Effector CD4-positive, alpha-beta T cell (primary cell): ENCODE data around the gene YDJC.
"Not testable (repeated sequence)": the region's sequence is repeated elsewhere in the genome, so short reads cannot be mapped to it uniquely, and the experiment has no call there.

Source experiments
- DNase-seq: peaks from one replicate; pipeline ENCODE4 v3.0.0-alpha.2; 2020

Gene YDJC

DNA sequence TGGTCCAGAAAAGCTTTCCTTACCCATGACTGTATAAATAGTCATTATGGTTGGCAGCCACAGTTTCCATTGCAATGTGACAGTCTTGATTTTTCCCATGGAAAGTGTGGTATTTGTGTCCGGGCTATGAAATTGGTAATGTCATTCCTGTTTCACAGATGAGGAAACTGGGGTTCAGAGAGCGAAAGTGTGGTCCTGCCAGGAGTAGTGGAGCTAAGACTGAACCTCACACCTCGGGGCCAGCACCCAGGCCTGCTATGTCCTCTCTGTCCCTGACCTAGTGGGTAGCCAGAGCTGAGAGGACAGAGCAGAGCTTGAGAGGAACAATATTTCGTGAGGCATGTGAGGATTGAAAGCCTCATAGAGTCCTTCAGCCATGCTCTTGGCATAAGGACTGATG lies 1.2 kb upstream of the YDJC start:
- no peak for DNase-seq

DNA sequence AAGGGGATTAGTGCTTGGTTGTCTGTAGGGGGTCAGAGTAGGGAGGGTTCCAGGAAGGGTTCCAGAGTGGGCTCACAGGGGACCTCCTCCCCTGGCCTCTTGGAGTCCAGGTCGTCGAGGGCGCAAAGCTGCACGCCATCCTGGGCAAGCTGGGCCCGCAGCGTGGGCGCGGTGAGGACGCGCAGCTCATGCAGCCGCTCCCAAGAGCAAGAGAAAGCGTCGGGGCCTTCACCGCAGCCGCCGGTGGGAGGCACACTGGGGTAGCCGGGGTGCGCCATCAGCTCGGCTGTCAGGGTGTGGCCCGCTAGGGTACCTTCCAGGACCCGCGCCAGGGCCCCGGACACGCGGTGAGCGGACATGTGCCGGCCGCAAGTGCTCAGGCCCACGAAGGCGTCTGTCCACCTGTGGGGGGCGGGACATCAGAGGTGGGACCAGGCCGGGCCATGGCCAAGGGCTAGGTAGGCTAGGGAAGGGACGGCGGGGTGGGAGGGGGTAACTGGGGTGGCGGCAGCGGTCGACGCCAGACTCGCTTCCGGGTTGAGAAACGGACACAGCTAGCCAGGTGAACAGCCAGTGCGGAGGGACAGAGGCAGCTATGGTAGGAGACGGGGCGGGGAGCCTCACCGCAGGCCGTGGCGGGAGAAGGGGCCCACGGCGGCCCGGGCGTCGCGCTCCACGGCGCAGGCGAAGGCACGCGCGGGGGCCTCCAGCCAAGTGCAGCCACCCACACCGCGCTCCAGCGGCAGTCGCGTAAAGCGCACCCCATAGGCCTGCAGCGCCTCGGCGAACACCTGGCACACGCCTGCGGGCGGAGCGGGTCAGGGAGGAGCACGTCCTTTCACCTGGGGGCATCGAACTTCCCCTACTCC lies 1.2 kb downstream of the YDJC start:
- no peak for DNase-seq

DNA sequence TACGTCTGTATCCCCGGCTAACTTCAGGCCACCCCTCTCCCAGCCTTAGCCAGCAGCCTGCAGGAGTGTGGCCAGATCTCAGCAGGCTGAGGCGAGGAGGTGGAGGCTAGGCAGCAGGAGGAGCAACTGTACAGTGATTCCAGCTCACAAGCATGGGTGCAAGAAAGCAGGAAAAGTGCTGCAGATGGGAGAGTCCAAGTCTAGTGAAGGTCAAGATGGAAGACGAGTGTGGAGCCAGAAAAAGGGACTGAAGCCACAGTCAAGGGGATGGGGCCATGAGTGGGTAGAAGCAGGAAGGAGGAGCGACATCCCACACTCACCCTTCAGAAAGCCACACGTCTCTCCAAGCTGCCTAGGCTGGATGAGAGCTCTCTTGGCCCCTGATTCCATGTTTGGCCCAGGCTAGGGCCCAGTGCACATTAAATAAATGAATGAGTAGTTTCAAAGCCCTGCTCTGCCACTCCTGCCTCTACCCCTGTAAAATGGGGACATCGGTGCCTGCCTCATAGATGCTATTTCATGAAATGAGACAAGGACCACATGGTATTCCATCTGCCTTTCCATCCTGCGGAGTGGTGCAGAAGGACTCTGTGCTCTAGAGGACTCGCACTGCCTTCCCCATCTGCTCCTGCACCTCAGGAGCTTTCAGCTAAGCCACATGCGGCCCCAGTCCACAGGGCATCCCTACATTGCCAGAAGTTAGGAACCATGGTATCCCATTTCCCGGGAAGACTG lies 2.9 kb downstream of the YDJC start:
- no peak for DNase-seq

DNA sequence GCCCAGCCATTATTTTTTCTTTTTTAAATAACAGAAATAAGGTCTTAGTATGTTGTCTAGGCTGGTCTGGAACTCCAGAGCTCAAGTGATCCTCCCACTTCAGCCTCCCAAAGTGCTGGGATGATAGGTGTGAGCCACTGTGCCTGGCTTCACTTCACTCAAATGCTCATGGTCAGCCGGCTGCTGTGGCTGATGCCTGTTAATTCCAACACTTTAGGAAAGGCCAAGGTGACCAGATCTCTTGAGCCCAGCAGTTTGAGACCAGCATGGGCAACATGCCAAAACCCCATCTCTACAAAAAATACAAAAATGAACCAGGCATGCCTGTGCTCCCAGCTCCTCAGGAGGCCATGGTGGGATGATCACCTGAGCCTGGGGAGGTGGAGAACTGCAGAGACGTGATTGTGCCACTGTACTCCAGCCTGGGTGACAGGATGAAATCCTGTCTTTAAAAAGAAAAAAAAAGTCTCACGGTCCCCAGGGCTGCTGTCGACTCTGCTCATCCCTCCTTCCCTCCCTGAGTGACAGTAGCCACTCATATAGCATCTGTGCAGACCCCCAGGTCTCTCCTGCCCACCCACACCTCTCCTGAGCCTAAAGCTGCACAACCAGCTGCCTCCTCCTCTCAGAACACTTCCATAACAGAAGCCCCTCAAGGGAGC lies 3.6 kb downstream of the YDJC start:
- no peak for DNase-seq

DNA sequence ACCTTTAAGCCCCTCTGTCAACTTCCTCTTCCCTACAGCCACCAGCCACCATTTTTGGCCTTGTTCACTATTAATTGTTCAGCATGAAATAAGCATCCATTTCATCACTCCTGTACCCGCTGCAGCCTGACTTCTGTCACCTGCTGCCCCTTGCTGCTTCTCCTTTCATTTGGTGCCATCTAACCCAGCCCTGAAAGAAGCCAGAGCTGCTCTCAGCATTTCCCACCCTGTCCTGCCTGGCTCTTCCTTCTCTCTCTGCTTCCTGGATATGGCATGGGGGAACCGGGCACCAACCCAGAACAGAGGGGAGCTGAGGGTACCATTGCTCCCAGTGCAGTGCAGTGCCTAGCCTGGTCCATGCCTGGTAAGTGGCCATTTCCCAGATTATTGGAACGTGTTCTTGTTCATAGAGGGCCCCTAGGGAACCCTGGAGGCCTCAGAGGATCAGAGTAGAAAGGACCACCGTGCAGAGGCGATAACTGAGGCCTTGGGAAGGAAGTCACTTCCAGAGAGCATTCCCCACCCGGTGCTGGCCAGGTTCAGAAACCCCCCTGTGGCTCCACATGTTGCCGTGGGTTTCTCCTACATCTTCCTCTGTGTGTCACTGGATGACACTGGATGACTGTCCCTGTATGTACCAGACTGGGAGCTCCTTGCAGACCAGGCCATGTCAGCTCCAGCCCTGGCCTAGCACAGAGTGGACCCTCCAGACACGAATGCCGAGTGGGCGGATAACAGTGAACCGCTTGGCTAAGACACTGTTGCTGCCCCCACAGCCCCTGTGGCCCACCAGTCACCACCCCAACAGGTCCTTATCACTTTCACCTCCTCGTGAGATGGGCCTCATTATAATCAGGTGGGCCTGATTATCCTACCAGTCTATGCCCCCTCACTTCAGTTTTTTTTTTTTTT lies 4.7 kb downstream of the YDJC start:
- no peak for DNase-seq

DNA sequence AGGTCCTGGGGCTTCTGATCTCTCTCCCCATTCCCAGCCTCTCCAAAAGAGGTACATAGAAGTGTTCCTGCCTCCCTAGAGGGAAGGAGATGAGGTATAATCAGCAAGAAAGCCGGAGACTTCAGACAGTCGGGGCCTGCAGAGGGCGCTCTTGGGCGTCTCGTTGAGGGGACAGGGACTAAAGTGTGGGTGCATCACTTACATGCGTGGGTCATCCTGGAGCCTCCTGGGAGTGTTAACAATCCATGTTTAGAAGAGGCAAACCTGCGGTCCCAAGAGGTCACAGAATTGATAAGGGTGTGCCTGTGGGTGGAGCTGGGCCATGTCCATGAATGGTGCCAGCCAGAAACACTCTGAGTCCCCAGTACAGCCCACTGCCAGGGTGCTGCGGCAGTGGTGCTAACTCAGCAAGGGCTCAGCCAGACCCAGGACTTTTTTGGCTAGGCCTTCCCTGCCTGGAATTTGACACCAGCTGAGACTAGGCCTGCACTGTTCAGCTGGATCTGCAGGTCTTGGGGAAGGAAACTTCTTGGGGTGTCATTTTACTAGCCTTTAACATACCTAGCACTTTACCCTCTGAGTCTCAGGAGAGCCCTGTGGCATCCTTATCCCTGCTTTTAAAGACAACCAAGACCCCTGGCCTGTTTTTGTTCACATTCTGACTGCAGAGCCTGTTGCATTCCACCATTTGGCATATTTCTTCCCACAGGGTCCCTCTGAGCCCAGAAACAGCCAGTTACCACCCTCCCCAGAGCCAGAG lies 5.5 kb downstream of the YDJC start:
- peak; percentile 37 for DNase-seq

DNA sequence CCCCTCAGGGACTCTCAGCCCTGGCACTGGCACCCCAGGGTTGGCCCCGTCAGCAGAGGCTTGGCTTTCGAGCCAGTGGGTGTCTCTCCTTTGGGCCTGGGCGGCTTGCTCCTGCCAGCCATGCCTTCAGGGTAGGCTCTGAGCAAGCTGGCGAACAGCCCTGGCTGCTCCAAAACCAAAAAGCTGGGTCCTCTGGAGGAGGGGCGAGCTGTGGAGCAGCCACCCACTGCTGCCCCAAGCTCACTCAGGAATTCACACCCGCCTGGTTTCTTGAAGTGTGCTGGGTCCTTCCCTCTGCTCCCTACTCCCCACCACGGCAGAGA lies 6.2 kb downstream of the YDJC start:
- no peak for DNase-seq

DNA sequence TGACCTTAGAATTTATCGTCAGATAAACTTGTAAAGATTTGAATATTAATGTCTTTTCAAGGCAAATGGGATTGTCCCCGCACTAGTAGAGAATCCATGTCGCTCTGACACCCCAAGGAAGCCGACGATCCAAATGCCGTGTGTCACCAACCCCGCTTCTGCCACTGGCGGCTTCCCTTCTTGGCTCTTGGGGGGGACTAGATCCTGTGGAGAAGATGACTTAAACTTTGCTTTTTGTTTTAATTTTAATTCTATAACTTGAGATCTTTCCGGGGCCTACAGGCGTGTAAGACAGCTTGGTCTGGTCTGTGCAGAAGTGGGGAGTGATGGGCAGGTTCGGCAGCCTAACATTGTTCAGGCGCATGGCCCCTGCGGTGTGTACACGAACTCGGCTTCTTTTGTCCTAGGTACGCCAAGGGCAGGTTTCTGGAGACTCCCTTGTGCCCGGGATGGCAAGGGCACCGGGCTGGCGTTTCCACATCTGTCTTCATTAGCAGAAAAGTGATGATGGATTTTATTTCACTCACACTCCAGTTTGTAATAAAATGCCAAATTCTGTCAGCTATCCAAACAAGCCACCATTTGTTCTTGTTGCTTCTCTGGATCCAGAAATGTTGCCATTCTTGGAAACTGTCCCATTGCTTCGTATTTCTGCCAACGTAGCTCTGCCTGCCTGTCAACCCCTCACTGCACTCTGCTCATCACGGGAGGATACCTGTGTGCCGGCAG lies 6.7 kb downstream of the YDJC start:
- no peak for DNase-seq

DNA sequence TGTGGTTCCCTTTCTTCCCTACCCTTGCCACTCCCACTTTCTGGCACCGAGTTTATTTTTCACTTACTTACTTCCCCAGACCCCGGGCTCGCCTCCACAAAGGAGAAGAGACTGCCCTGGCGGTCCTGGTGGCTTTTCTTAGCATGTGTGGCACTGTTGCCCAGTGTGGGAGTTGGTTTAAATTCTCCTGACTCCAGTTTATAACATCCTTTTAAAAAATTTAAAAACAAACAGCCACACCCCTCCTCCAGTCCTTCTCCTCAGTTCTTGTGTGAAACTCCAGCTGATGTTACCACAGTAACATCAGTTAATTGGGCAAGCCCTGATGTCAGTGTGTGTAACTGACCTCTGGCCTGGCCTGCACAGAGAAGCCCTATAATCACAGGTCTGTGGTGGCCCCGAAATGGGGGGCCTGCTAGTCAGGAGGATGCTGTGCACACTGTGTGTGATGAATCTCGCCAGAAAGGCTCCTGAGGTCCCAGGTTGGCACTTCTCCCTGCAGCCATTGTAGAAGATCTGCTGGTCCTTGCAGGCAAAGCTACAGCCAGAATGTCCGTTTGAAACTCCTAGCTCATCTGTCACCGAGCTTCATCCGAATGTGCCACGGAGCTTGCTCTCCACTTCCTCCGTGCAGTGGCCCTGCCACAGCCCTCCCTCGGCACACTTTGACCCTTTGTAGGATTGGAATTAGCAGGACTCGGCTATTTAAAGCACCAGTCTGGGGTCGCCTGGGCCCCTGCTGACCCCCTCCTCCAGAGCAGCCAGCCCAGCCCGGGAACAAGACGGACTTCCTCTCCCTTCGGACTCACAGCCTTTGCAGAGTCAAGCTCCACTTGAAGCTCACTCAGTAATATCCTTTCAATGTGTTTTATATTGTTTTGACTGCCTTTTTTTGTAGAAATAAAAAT lies 7.6 kb downstream of the YDJC start:
- no peak for DNase-seq

DNA sequence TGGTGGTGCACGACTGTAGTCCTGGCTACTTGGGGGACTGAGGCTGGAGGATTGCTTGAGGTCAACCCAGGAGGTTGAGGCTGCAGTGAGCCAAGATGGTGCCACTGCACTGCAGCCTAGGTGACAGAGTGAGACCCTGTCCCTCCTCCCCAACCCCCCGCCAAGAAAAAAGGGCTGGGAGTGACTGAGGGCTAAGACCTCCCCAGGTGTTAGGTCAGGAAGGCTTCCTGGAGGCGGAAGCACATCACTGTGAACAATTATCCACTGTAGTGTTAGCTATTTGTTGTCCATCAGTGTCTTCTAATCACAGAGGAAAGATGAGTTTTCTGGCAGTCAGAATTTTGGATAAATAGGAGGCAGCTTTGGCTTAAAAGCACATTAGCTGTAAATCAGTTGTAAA lies 8.8 kb downstream of the YDJC start:
- no peak for DNase-seq

DNA sequence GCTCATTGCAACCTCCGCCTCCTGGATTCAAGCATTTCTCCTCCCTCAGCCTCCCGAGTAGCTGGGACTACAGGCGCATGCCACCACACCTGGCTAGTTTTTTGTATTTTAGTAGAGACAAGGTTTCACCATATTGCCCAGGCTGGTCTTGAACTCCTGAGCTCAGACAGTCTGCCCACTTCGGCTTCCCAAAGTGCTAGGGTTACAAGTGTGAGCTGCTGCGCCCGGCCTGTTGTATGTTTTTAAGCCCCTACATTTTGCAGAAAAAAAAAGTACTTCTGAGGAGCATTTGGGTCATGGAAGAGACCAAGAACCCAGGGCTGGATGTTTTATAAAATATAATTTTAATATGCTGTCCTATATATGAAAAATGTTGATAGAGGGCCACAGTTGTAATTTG lies 12.5 kb downstream of the YDJC start:
- not testable (repeated sequence) for DNase-seq

DNA sequence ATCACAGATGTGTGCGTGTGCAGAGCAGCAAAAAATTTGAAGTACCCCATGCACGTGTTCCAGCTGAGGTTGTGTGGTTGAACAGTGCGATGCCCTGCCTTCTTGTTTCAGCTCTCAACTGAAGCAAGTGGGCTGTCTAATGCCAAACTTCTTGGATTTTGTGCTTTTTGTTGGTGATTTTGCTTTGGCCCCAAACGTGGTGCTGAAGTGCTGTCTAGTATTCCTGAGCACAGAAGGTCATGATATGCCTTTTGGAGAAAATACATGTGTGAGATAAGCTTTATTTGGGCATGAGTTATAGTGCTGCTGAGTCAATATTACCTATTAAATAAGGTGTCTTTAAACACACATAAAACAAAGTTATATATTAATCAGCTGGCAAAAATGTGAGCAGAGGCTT lies 14.1 kb downstream of the YDJC start:
- DNase-seq, result no peak

DNA sequence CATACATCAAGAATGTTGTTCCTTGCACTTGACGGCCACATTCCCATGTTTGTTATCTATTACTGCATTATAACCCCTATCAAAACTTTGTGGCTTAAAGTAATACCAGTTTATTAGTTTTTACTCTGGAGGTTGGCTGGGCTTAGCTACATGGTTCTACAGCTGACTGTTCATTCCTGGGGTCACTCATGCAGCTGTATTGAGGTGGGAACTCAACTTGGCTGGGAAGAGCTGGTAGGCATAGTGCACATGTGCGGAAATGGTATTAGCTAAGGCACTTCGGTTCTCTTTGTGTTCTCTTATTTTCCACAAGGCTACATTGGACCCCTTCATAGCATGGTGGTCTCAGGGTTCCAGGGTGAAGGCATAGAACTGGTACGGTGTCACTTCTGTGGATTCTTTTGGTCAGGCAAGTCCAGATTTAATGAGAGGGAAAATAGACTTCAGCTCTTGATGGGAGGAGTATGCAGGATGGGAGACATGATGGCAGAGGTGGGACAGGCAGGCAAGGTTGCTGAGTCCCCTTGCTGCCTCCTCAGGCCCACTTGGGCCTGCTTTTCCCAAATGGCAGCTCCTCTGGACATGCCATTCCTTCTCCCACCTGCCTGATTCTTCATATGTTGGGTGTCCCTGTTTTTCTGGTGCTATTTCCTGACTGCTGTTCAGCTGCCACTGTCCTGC lies 16.1 kb downstream of the YDJC start:
- no peak for DNase-seq

DNA sequence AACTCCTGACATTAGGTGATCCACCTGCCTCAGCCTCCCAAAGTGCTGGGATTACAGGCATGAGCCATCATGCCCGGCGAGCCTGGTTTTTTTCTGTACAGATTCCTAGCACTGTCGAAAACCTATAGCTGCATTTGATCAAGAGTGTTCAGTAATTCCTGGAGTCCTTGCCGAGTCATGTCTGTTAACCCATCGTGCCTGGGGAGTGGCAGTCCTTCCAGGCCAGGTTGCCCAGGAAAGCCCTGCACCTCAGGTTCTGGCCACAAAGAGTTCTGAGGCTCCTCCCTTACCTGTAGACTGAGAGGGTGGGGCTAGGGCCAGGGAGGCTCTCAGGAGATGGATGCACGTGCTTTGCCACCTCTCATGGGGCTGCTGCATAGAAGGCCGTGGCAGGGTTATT lies 17.0 kb downstream of the YDJC start:
- DNase-seq, result no peak

DNA sequence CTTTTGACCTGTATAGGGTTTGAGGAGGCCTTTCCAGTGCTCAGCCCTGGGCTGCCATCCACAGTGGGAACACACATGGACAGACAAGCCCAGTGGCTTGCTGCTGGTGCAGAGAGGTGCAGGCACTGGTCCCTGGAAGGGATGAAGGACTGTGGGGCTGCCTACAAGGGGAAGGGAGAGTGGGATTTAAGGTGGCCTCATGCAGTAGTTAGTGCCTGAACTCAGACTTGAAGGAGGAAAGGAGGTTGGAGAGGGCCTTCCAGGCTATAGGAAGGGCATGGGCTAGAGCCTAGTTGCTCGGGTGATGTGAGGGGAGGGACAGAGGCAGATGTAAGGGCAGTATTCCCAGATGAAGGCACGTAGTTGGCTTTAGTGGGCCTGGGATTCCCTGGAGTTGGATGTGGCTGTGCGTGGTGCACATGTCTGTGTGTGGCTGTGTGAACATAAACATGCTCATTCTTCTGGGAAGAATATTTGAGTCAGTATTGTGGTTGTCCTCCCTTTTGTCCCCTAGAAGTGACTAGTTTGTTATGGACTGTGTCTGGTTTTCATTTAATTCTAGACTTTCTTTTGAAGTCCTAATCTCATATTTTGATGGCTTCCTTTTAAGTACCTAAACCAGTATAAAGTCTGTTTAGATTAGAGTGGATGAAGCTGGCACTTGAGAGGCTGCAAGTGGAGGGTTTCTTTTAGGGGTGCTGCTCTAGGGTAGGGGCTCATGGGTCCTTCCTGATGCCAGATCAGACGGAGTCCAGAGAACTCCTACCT lies 18.4 kb downstream of the YDJC start:
- DNase-seq, result no peak

DNA sequence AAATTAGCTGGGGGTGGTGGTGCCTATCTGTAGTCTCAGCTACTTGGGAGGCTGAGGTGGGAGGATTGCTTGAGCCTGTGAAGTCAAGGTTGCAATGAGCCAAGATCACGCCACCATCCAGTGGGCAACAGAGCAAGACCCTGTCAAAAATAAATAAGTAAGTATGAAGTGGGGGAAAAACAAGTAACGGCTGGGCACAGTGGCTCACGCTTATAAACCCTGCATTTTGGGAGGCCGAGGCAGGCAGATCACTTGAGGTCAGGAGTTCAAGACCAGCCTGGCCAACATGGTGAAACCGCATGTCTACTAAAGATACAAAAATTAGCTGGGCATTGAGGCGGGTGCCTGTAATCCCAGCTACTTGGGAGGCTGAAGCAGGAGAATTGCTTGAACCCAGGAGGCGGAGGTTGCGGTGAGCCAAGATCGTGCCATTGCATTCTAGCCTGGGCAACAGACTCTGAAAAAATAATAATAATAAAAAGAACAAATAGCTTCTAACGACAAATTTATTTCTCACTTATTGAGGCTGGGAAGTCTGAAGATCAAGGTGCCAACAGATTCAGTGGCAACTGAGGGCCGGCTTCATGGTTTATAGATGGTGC lies 20.2 kb downstream of the YDJC start:
- DNase-seq, result not testable (repeated sequence)

DNA sequence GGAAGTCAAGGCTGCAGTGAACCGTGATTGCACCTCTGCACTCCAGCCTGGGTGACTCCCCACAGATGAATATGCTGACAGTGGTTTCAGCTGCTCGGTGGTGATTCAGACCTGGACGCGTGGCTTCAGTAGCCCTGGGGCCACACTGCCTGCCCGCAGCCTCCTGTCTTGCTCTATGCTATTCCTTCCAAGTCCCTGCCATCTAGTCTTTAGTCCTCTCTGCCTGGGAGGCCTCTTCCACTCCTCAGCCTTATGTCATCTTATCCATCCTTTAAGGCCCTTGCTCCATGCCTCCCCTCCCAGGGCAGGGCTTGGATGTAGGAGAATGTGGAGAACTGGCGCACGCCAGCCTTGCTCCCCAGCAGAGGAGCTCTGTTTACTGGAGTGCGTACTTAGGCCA lies 23.0 kb downstream of the YDJC start:
- no peak for DNase-seq

DNA sequence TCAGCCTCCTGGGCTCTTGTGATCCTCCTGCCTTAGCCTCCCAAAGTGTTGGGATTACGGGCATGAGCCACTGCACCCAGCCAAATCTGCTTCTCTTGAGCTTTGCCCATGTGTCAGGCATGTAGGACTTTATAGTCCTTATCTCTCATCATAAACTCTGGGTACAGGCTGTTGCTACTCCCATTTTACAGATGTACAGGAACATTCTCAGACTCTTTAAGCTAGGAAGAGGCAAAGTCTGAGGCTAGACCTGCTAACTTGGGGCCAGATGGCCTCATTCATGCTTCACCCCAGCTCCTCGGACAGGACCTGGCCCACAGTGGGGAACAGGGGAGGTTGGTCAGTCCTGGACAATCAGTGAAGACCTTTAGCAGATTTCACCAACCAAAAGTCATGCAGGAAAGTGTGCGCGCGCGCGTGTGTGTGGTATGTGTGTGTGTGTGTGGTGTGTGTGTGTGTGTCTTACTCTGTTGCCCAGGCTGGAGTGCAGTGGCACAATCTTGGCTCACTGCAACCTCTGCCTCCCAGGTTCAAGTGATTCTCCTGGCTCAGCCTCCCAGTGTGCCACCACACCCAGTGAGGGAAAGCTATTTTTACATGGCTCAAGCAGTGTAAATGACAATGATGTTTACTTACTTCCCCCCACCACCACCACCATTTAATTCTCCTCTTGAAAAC lies 23.8 kb downstream of the YDJC start:
- no peak for DNase-seq
